GM12864 (cell line): ENCODE results near the gene GALR3.
A peak's percentile ranks its signal among the peaks of the same experiment; 100 is the strongest.

Source experiments
- DNase-seq: peaks from one replicate; pipeline ENCODE4 v3.0.0-alpha.2; 2011; ENCODE audit warnings: low read depth
- H3K4me3 ChIP-seq: 2 replicates; pipeline ENCODE4 v1.5.1; 2011; ENCODE audit warnings: mild to moderate bottlenecking, low read depth, low read length, control low read depth
- CTCF ChIP-seq: IDR thresholded peaks from 2 replicates; pipeline ENCODE4 v1.5.1; 2011; ENCODE audit warnings: low read depth, mild to moderate bottlenecking, moderate library complexity, low read length, control low read depth, inconsistent platforms; ENCODE audit errors: missing control alignments

GALR3 gene

GRCh38 chr22:37824674-37825641 is 1.8 kb downstream of the GALR3 start:
- DNase-seq, result no peak
- peak overlapping the region; percentile 51 for H3K4me3 ChIP-seq
- peak; percentile 4 for TF ChIP-seq CTCF

GRCh38 chr22:37827056-37827455 is 3.9 kb downstream of the GALR3 start:
- no peak overlapping the region for H3K4me3 ChIP-seq
- no peak for DNase-seq
- TF ChIP-seq CTCF, result no peak

GRCh38 chr22:37830093-37830842 is 7.1 kb downstream of the GALR3 start:
- DNase-seq, result no peak
- no peak for TF ChIP-seq CTCF
- no peak overlapping the region for H3K4me3 ChIP-seq

- TF ChIP-seq CTCF, result no peak
- DNase-seq, result no peak
- no peak overlapping the region for H3K4me3 ChIP-seq
These were observed 8.3 kb downstream of the GALR3 start for GRCh38 chr22:37831472-37831871.

- DNase-seq, result no peak
These were observed 9.1 kb downstream of the GALR3 start for GRCh38 chr22:37832022-37832857.

More at GRCh38 chr22:37832022-37832857, 9.1 kb downstream of the GALR3 start:
- TF ChIP-seq CTCF, result no peak
- no peak overlapping the region for H3K4me3 ChIP-seq
